Neural cell (in vitro differentiated cells): Measurements from ENCODE around the gene KRT27. TPM values are rescaled to one million over a fixed set of nuclear protein-coding genes. Genes with fewer than 3 reads are reported as not detected.

Source experiments
- H2AFZ ChIP-seq: fragments of 200-600, 300-800 bp; sonication (generic), shearing (Covaris generic); 2 replicates; pipeline ENCODE4 v1.6.0; 2014; ENCODE audit warnings: low read depth, mild to moderate bottlenecking, antibody characterized with exemption, low read length, moderate library complexity
- H3F3A ChIP-seq: fragments of 200-600 bp; shearing (Covaris generic); 2 replicates; pipeline ENCODE4 v1.6.1; 2016; ENCODE audit warnings: mild to moderate bottlenecking, moderate library complexity, mixed read lengths, antibody characterized with exemption, low read length; ENCODE audit not compliant: insufficient read depth, poor library complexity, severe bottlenecking
- H3K27ac ChIP-seq: fragments of 200-600, 300-800 bp; sonication (generic), shearing (Covaris generic); 2 replicates; pipeline ENCODE4 v1.5.1; 2014; ENCODE audit warnings: mild to moderate bottlenecking, low read length, moderate library complexity
- H3K27me3 ChIP-seq: fragments of 300-800, 200-600 bp; sonication (generic), shearing (Covaris generic); 2 replicates; pipeline ENCODE4 v1.6.0; 2014; ENCODE audit warnings: mild to moderate bottlenecking, low read depth, low read length, moderate library complexity; ENCODE audit not compliant: insufficient read depth
- H3K36me3 ChIP-seq: fragments of 300-800, 200-600 bp; sonication (generic), shearing (Covaris generic); 2 replicates; pipeline ENCODE4 v1.5.1; 2014; ENCODE audit warnings: mild to moderate bottlenecking, antibody characterized with exemption, low read length, moderate library complexity; ENCODE audit not compliant: insufficient read depth
- H3K4me2 ChIP-seq: fragments of 300-800, 200-600 bp; sonication (generic), shearing (Covaris generic); 2 replicates; pipeline ENCODE4 v1.6.0; 2014; ENCODE audit warnings: mild to moderate bottlenecking, low read length
- H3K4me3 ChIP-seq: fragments of 300-800, 200-600 bp; sonication (generic), shearing (Covaris generic); 2 replicates; pipeline ENCODE4 v1.5.1; 2014; ENCODE audit warnings: mild to moderate bottlenecking, low read length, moderate library complexity
- H3K79me2 ChIP-seq: fragments of 200-600 bp; shearing (Covaris generic); replicated peaks from 2 replicates; pipeline ENCODE4 v1.6.0; 2014; ENCODE audit warnings: mild to moderate bottlenecking, low read length, moderate library complexity; ENCODE audit not compliant: insufficient read depth
- H3K9ac ChIP-seq: fragments of 300-800, 200-600 bp; sonication (generic), shearing (Covaris generic); 2 replicates; pipeline ENCODE4 v1.6.1; 2016; ENCODE audit warnings: mild to moderate bottlenecking, low read length, mixed read lengths
- H3K9me2 ChIP-seq: fragments of 200-600 bp; shearing (Covaris generic); 2 replicates; pipeline ENCODE4 v1.6.1; 2016; ENCODE audit warnings: mild to moderate bottlenecking, low read length, mixed read lengths; ENCODE audit not compliant: insufficient read depth
- H3K9me3 ChIP-seq: fragments of 200-600, 300-800 bp; sonication (generic), shearing (Covaris generic); 2 replicates; pipeline ENCODE4 v1.6.1; 2016; ENCODE audit warnings: mild to moderate bottlenecking, mixed run types, low read length, moderate library complexity, mixed read lengths
- H4K20me1 ChIP-seq: fragments of 200-600 bp; shearing (Covaris generic); 2 replicates; pipeline ENCODE4 v1.6.1; 2016; ENCODE audit warnings: mild to moderate bottlenecking, mixed run types; ENCODE audit not compliant: insufficient read depth
- EP300 ChIP-seq: fragments of 450-650 bp; conservative IDR thresholded peaks from 2 replicates; pipeline ENCODE4 v1.6.1; 2014; ENCODE audit warnings: antibody characterized with exemption, mild to moderate bottlenecking, moderate library complexity; ENCODE audit not compliant: poor library complexity, severe bottlenecking
- EZH2 ChIP-seq: fragments of 200-600, 300-800 bp; shearing (Covaris generic), sonication (generic); IDR thresholded peaks from 2 replicates; pipeline ENCODE4 v1.6.1; 2014; ENCODE audit warnings: antibody characterized with exemption, low read length, borderline replicate concordance, mild to moderate bottlenecking; ENCODE audit not compliant: insufficient read depth, poor library complexity, severe bottlenecking
- MXI1 ChIP-seq: fragments of 450-650 bp; conservative IDR thresholded peaks from 2 replicates; pipeline ENCODE4 v1.6.1; 2014; ENCODE audit warnings: antibody characterized with exemption, mild to moderate bottlenecking; ENCODE audit not compliant: poor library complexity, severe bottlenecking
- POLR2AphosphoS5 ChIP-seq: IDR thresholded peaks from 2 replicates; pipeline ENCODE4 v1.6.1; 2012
- RAD21 ChIP-seq: fragments of 450-650 bp; conservative IDR thresholded peaks from 2 replicates; pipeline ENCODE4 v1.6.1; 2014; ENCODE audit warnings: antibody characterized with exemption, mild to moderate bottlenecking, moderate library complexity
- REST ChIP-seq: IDR thresholded peaks from 2 replicates; pipeline ENCODE4 v1.6.1; 2012; ENCODE audit warnings: borderline replicate concordance
- SMC3 ChIP-seq: fragments of 450-650 bp; conservative IDR thresholded peaks from 2 replicates; pipeline ENCODE4 v1.6.1; 2014; ENCODE audit warnings: antibody characterized with exemption, mild to moderate bottlenecking, moderate library complexity; ENCODE audit not compliant: poor library complexity
- TAF1 ChIP-seq: IDR thresholded peaks from 2 replicates; pipeline ENCODE4 v1.6.1; 2012; ENCODE audit warnings: low read depth
- polyA plus RNA-seq: library from polyadenylated mRNA; depleted of rRNA; stranded (reverse); fragments of >200 nt; gene quantifications from 2 replicates; pipeline ENCODE4 v1.2.3, GENCODE V29; 2014
- TF ChIP-seq, protein P1 (sequence below): fragments of 450-650 bp; IDR thresholded peaks from 2 replicates; pipeline ENCODE4 v1.5.1; 2014; ENCODE audit warnings: antibody characterized with exemption, mild to moderate bottlenecking, moderate library complexity; ENCODE audit not compliant: poor library complexity, severe bottlenecking

The KRT27 gene
- polyA plus RNA-seq, 1 donor from 2014 or later, result not detected

DNA sequence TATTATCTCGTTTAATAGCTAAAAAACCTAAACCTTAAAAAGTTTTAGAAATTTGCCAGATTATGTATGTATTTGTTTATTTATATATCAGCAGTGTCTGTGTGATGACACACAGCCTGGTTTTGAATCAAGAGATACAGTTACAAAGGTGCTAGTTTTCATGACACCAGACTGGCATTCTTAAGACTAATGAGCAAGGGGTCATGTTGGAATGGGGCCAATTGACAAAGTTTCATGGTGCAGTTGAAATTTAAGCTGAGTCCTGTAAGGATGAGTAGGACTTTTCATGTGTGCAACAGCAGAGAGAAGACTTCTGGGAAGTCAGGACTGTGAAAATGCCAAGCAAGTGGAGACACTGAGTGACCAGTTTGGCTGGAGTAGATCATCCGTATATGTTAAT is 43.2 kb upstream of the KRT27 start:
- no peaks in the 10 kb centered on the region for H3K9me2 ChIP-seq
- no peak overlapping the region for H3K9ac ChIP-seq
- no peak overlapping the region for H3K4me3 ChIP-seq
- no peaks in the 10 kb centered on the region for H3K9me3 ChIP-seq
- TF ChIP-seq SMC3 (no peak), EZH2 (no peak), EP300 (no peak), POLR2AphosphoS5 (no peak), TAF1 (no peak), RAD21 (no peak), REST (no peak), MXI1 (no peak)
- TF ChIP-seq, protein P1, sequence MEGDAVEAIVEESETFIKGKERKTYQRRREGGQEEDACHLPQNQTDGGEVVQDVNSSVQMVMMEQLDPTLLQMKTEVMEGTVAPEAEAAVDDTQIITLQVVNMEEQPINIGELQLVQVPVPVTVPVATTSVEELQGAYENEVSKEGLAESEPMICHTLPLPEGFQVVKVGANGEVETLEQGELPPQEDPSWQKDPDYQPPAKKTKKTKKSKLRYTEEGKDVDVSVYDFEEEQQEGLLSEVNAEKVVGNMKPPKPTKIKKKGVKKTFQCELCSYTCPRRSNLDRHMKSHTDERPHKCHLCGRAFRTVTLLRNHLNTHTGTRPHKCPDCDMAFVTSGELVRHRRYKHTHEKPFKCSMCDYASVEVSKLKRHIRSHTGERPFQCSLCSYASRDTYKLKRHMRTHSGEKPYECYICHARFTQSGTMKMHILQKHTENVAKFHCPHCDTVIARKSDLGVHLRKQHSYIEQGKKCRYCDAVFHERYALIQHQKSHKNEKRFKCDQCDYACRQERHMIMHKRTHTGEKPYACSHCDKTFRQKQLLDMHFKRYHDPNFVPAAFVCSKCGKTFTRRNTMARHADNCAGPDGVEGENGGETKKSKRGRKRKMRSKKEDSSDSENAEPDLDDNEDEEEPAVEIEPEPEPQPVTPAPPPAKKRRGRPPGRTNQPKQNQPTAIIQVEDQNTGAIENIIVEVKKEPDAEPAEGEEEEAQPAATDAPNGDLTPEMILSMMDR, result no peak
- no peaks in the 10 kb centered on the region for H3K27me3 ChIP-seq
- H3F3A ChIP-seq, result no peaks in the 10 kb centered on the region
- no peak overlapping the region for H3K27ac ChIP-seq
- no peaks in the 10 kb centered on the region for H3K79me2 ChIP-seq
- no peaks in the 10 kb centered on the region for H3K36me3 ChIP-seq
- no peak overlapping the region for H2AFZ ChIP-seq
- H3K4me2 ChIP-seq, result no peak overlapping the region
- H4K20me1 ChIP-seq, result no peaks in the 10 kb centered on the region

DNA sequence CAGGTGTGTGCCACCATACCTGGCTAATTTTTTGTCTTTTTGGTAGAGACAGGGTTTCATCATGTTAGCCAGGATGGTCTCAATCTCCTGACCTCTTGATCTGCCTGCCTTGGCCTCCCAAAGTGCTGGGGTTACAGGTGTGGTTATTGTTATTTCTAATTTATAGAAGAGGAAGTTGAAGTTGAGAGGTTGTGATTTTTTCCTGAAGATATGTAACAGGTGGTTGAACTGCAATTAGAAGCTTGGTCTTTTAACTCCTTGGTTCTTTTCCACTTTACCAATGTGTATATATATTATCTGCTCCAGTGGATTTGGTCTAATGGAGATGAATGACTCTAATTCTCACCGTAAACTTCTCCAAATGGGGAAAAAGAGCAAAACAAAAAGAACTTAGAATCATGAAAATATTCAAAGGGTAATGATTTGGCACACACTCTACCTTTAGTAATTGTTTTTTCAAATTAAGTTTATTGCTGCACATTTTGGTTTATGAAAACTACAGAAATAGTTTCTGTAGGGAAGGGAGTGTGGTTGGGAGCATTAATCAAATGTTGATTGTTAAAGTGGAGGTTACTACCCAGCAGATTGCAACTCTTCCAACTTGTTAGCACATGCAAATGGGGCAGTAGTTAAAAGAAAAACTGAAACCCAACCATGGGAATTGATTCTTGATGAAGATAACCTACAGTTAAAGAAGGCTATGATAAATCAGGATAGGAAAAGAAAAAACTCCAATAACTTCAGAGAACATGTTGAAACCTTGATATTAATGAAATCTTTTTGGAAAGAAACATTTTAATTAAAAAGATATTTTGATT is 41.9 kb upstream of the KRT27 start:
- Histone ChIP-seq H3K79me2 (no peaks in the 10 kb centered on the region), H3K4me3 (no peak overlapping the region), H3K36me3 (no peaks in the 10 kb centered on the region), H4K20me1 (no peaks in the 10 kb centered on the region), H2AFZ (no peak overlapping the region), H3K27ac (no peak overlapping the region), H3K9me2 (no peaks in the 10 kb centered on the region), H3F3A (no peaks in the 10 kb centered on the region), H3K9me3 (no peaks in the 10 kb centered on the region), H3K9ac (no peak overlapping the region), H3K4me2 (no peak overlapping the region), H3K27me3 (no peaks in the 10 kb centered on the region)
- no peak for TF ChIP-seq TAF1
